SK-N-SH (cell line): Measurements from ENCODE around the gene PXMP4. TPM values are rescaled to one million over a fixed set of nuclear protein-coding genes. Genes with fewer than 3 reads are reported as not detected.

Source experiments
- CTCF ChIA-PET: fragments of 300-600, 350-600 bp; formaldehyde crosslinking; extraction: SDS; loops from one replicate; lab custom pipeline; 2021; lab: Yijun Ruan, JAX
- POLR2A ChIA-PET: fragments of 350-600 bp; sonication (Branson Sonifier 250); formaldehyde crosslinking; extraction: SDS; loops from one replicate; lab custom pipeline; 2020; ENCODE audit warnings: antibody characterized with exemption, inconsistent platforms; lab: Yijun Ruan, JAX
- DNase-seq: peaks from one replicate; pipeline ENCODE4 v3.0.0; 2012
- H2AFZ ChIP-seq: fragments of 200-600 bp; sonication (generic); 2 replicates; pipeline ENCODE4 v1.8.1; 2016; ENCODE audit warnings: antibody characterized with exemption, mild to moderate bottlenecking, low read depth
- H3F3A ChIP-seq: fragments of 200-600 bp; sonication (generic); replicated peaks from 2 replicates; pipeline ENCODE3; 2016; ENCODE audit warnings: antibody characterized with exemption, mild to moderate bottlenecking; ENCODE audit not compliant: insufficient read depth
- H3K27ac ChIP-seq, 2 experiments: fragments of 200-500 bp in 1 of 2; fragments of 200-600 bp in 1 of 2; sonication (Bioruptor generic) in 1 of 2; sonication (generic), shearing (Covaris generic) in 1 of 2; 2 replicates each; pipeline versions ENCODE4 v1.5.1 to v1.6.1; 2014 to 2016; ENCODE audit warnings: low read depth in 2 of 2, inconsistent platforms in 1 of 2, low read length in 1 of 2, mild to moderate bottlenecking in 1 of 2, mixed read lengths in 1 of 2
- H3K27me3 ChIP-seq: fragments of 200-600 bp; sonication (generic), shearing (Covaris generic); 2 replicates; pipeline ENCODE4 v1.6.1; 2016; ENCODE audit warnings: mixed run types; ENCODE audit not compliant: insufficient read depth
- H3K36me3 ChIP-seq, 2 experiments: fragments of 200-500 bp in 1 of 2; fragments of 200-600 bp in 1 of 2; sonication (Bioruptor generic) in 1 of 2; sonication (generic) in 1 of 2; replicated peaks in 1 of 2; 2 replicates each; pipeline versions ENCODE3 to v1.5.1; 2014 to 2016; ENCODE audit warnings: low read length in 1 of 2, mild to moderate bottlenecking in 1 of 2; ENCODE audit not compliant: insufficient read depth in 2 of 2, control insufficient read depth in 1 of 2
- H3K4me1 ChIP-seq, 2 experiments: fragments of 200-500 bp in 1 of 2; fragments of 200-600 bp in 1 of 2; sonication (Bioruptor generic) in 1 of 2; sonication (generic), shearing (Covaris generic) in 1 of 2; 2 replicates each; pipeline versions ENCODE4 v1.5.1 to v1.6.1; 2014 to 2016; ENCODE audit warnings: low read depth in 1 of 2, low read length in 1 of 2, mixed run types in 1 of 2; ENCODE audit not compliant: insufficient read depth in 2 of 2, control insufficient read depth in 1 of 2
- H3K4me2 ChIP-seq: fragments of 200-600 bp; sonication (generic), shearing (Covaris generic); 2 replicates; pipeline ENCODE4 v1.6.1; 2017; ENCODE audit warnings: mixed run types
- H3K4me3 ChIP-seq, 2 experiments: fragments of 200-500 bp in 1 of 2; fragments of 200-600 bp in 1 of 2; sonication (Bioruptor generic) in 1 of 2; sonication (generic), shearing (Covaris generic) in 1 of 2; 2 replicates each; pipeline versions ENCODE4 v1.5.1 to v1.8.1; 2014 to 2016; ENCODE audit warnings: low read depth in 2 of 2, inconsistent platforms in 1 of 2, low read length in 1 of 2, mild to moderate bottlenecking in 1 of 2, mixed read lengths in 1 of 2, moderate library complexity in 1 of 2
- H3K79me2 ChIP-seq: fragments of 200-600 bp; sonication (generic); 2 replicates; pipeline ENCODE4 v1.8.1; 2017; ENCODE audit warnings: mild to moderate bottlenecking; ENCODE audit not compliant: insufficient read depth
- H3K9ac ChIP-seq: fragments of 200-600 bp; sonication (generic); 2 replicates; pipeline ENCODE4 v1.6.1; 2017; ENCODE audit warnings: mixed run types
- H3K9me2 ChIP-seq: fragments of 200-600 bp; sonication (generic); 2 replicates; pipeline ENCODE4 v1.6.1; 2017; ENCODE audit warnings: mixed run types
- H3K9me3 ChIP-seq: fragments of 200-600 bp; sonication (generic); 2 replicates; pipeline ENCODE4 v1.6.1; 2017; ENCODE audit warnings: mixed run types, mild to moderate bottlenecking, moderate library complexity
- H4K20me1 ChIP-seq: fragments of 200-600 bp; sonication (generic); 2 replicates; pipeline ENCODE4 v1.6.1; 2017; ENCODE audit warnings: mild to moderate bottlenecking, mixed run types; ENCODE audit not compliant: insufficient read depth
- CHD2 ChIP-seq: fragments of 150-350 bp; IDR thresholded peaks from 2 replicates; pipeline ENCODE4 v1.6.1; 2018; ENCODE audit warnings: low read length; ENCODE audit not compliant: partially characterized antibody
- CTCF ChIP-seq: fragments of 200-600 bp; sonication (generic); IDR thresholded peaks from 2 replicates; pipeline ENCODE4 v1.6.1; 2017; ENCODE audit warnings: antibody characterized with exemption, mild to moderate bottlenecking, moderate library complexity
- ELF1 ChIP-seq: IDR thresholded peaks from 2 replicates; pipeline ENCODE4 v1.4.0; 2012
- EP300 ChIP-seq, 2 experiments: IDR thresholded peaks; 2 replicates each; pipeline versions ENCODE4 v1.4.0 to v1.6.1; 2012; ENCODE audit warnings: borderline replicate concordance in 1 of 2, low read depth in 1 of 2, low read length in 1 of 2
- EZH2phosphoT487 ChIP-seq: fragments of 200-600 bp; sonication (generic); IDR thresholded peaks from 2 replicates; pipeline ENCODE4 v1.6.1; 2017; ENCODE audit warnings: low read depth, mixed run types, mild to moderate bottlenecking, antibody characterized with exemption, moderate library complexity, borderline replicate concordance
- FOSL2 ChIP-seq: IDR thresholded peaks from 2 replicates; pipeline ENCODE4 v1.4.0; 2012; ENCODE audit warnings: low read depth, mild to moderate bottlenecking, moderate library complexity, borderline replicate concordance
- GABPA ChIP-seq: IDR thresholded peaks from 2 replicates; pipeline ENCODE4 v1.4.0; 2012; ENCODE audit warnings: low read depth, mild to moderate bottlenecking
- MAX ChIP-seq: IDR thresholded peaks from 2 replicates; pipeline ENCODE4 v1.4.0; 2012; ENCODE audit warnings: low read depth
- MXI1 ChIP-seq: IDR thresholded peaks from 2 replicates; pipeline ENCODE4 v1.6.1; 2012; ENCODE audit warnings: mild to moderate bottlenecking, low read depth, low read length, improper control_type of control experiment
- NFIC ChIP-seq: IDR thresholded peaks from 2 replicates; pipeline ENCODE4 v1.4.0; 2012; ENCODE audit warnings: borderline replicate concordance
- NRF1 ChIP-seq: IDR thresholded peaks from 2 replicates; pipeline ENCODE4 v1.6.1; 2012; ENCODE audit warnings: low read depth, mild to moderate bottlenecking, low read length
- RAD21 ChIP-seq: IDR thresholded peaks from 2 replicates; pipeline ENCODE4 v1.6.1; 2012; ENCODE audit warnings: mild to moderate bottlenecking, low read length
- RCOR1 ChIP-seq: fragments of 150-350 bp; IDR thresholded peaks from 2 replicates; pipeline ENCODE4 v1.6.1; 2017; ENCODE audit warnings: antibody characterized with exemption, low read length
- RFX5 ChIP-seq: IDR thresholded peaks from 2 replicates; pipeline ENCODE4 v1.6.1; 2012; ENCODE audit warnings: mild to moderate bottlenecking, improper control_type of control experiment, low read length
- SIN3A ChIP-seq: IDR thresholded peaks from 2 replicates; pipeline ENCODE4 v1.6.1; 2012; ENCODE audit warnings: low read depth, mild to moderate bottlenecking, low read length, moderate library complexity, borderline replicate concordance
- SMC3 ChIP-seq: IDR thresholded peaks from 2 replicates; pipeline ENCODE4 v1.6.1; 2012; ENCODE audit warnings: low read depth, low read length, improper control_type of control experiment
- TAF1 ChIP-seq: IDR thresholded peaks from 2 replicates; pipeline ENCODE4 v1.6.1; 2012; ENCODE audit warnings: low read depth, mild to moderate bottlenecking, low read length, moderate library complexity, borderline replicate concordance
- YY1 ChIP-seq: IDR thresholded peaks from 2 replicates; pipeline ENCODE4 v1.4.0; 2012; ENCODE audit warnings: low read depth, mild to moderate bottlenecking
- WGBS: methylation state at CpG from one replicate; pipeline ENCODE4 v1.1.6; 2017; ENCODE audit warnings: low lambda C conversion rate; 5-methylcytosine and 5-hydroxymethylcytosine counted together
- polyA plus RNA-seq, 3 experiments: library from polyadenylated mRNA; depleted of rRNA; stranded (reverse); fragments of >200 nt; gene quantifications; 2 replicates each; pipeline ENCODE4 v1.2.3, GENCODE V29; 2012
- TF ChIP-seq, protein P1 (sequence below): fragments of 150-350 bp; IDR thresholded peaks from 2 replicates; pipeline ENCODE4 v1.6.1; 2016; ENCODE audit warnings: mild to moderate bottlenecking, low read depth, low read length
- TF ChIP-seq, protein P2 (sequence below): IDR thresholded peaks from 2 replicates; pipeline ENCODE4; 2012
- TF ChIP-seq, protein P3 (sequence below): fragments of 150-350 bp; IDR thresholded peaks from 2 replicates; pipeline ENCODE4 v1.6.1; 2017; ENCODE audit warnings: antibody characterized with exemption, low read length, low read depth, borderline replicate concordance
- TF ChIP-seq, protein P4 (sequence below): IDR thresholded peaks from 2 replicates; pipeline ENCODE4 v1.4.0; 2012; ENCODE audit warnings: low read depth, borderline replicate concordance

PXMP4 gene, protein sequence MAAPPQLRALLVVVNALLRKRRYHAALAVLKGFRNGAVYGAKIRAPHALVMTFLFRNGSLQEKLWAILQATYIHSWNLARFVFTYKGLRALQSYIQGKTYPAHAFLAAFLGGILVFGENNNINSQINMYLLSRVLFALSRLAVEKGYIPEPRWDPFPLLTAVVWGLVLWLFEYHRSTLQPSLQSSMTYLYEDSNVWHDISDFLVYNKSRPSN
- 5.6 and 5.7 TPM in 2 replicates for polyA plus RNA-seq (2012; rRNA removed)
- 2.0 and 3.4 TPM in 2 replicates for polyA plus RNA-seq (2012; cell fraction: cytosol; rRNA removed)
- polyA plus RNA-seq (2012; cell fraction: nucleus; rRNA removed): 2.9 and 4.0 TPM in 2 replicates

GRCh38 chr20:33719989-33720709, at the start of gene PXMP4:
PXMP4 (minus strand) TSS chr20:33720310; CDS start chr20:33720207, 103 bp downstream.
- H3K9ac ChIP-seq: peak within 1 kb of the TSS; percentile 57
- H3K4me2 ChIP-seq: peak within 1 kb of the TSS; percentile 79
- H3K9me3 ChIP-seq: no peaks in the 10 kb centered on the region
- POLR2A ChIA-PET: interaction anchor here (0.5 to 1.5 kb wide), 7 partner anchors 12 to 643 kb away, joined by 3 to 7 read pairs (median 4); partner anchors contain the start of genes ITCH and ZNF341
- H2AFZ ChIP-seq: peak within 1 kb of the TSS; percentile 90
- CTCF ChIA-PET: interaction anchor here (0.9 to 2.1 kb wide), 6 partner anchors 11 to 143 kb away, joined by 3 to 9 read pairs (median 4); partner anchors contain the start of gene ZNF341
- no peaks in the 10 kb centered on the region for H3K27me3 ChIP-seq
- H3K27ac ChIP-seq: peak within 1 kb of the TSS in 1 of 2 experiments; percentile 54; a peak in 3 of 4 replicates
- 2% methylated on average over 22 of the region's 46 CpGs for WGBS
- H3K36me3 ChIP-seq: no peaks in the 10 kb centered on the region
- peak within 1 kb of the TSS; percentile 78 to 84 for H3K4me3 ChIP-seq
- no peaks in the 10 kb centered on the region for H3K9me2 ChIP-seq
- H4K20me1 ChIP-seq: no peaks in the 10 kb centered on the region
- peak; percentile 96 for DNase-seq
- H3K4me1 ChIP-seq: peaks cover 0 to 7% of the 10 kb centered on the region in 2 experiments; a peak in 1 of 4 replicates
- H3F3A ChIP-seq: no peaks in the 10 kb centered on the region
- H3K79me2 ChIP-seq: peaks cover 11% of the 10 kb centered on the region; the same call in 1 of the 2 replicates
- TF ChIP-seq MAX (peak; percentile 53; the same call in 1 of the 2 replicates), NFIC (no peak), RCOR1 (peak; percentile 26; the same call in 1 of the 2 replicates), CHD2 (peak; percentile 96), ELF1 (peak; percentile 29; the same call in 1 of the 2 replicates), RAD21 (no peak), YY1 (peak; percentile 69; the same call in 1 of the 2 replicates), TAF1 (no peak), NRF1 (peak; percentile 52), CTCF (no peak), EP300 (IDR thresholded peaks at IDR 0.05; ENCODE audit: borderline replicate concordance in 1 of 2, low read depth in 1 of 2, low read length in 1 of 2) (no peak), MXI1 (peak; percentile 55), FOSL2 (no peak), EZH2phosphoT487 (no peak), SIN3A (peak; percentile 84; the same call in 1 of the 2 replicates), RFX5 (peak; percentile 83), SMC3 (no peak), GABPA (0 out of 2 replicates have a peak, but pooled peaks have one; percentile 49)
- TF ChIP-seq, protein P1, sequence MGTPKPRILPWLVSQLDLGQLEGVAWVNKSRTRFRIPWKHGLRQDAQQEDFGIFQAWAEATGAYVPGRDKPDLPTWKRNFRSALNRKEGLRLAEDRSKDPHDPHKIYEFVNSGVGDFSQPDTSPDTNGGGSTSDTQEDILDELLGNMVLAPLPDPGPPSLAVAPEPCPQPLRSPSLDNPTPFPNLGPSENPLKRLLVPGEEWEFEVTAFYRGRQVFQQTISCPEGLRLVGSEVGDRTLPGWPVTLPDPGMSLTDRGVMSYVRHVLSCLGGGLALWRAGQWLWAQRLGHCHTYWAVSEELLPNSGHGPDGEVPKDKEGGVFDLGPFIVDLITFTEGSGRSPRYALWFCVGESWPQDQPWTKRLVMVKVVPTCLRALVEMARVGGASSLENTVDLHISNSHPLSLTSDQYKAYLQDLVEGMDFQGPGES: peak; percentile 98
- TF ChIP-seq, protein P2, sequence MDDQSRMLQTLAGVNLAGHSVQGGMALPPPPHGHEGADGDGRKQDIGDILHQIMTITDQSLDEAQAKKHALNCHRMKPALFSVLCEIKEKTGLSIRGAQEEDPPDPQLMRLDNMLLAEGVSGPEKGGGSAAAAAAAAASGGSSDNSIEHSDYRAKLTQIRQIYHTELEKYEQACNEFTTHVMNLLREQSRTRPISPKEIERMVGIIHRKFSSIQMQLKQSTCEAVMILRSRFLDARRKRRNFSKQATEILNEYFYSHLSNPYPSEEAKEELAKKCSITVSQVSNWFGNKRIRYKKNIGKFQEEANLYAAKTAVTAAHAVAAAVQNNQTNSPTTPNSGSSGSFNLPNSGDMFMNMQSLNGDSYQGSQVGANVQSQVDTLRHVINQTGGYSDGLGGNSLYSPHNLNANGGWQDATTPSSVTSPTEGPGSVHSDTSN: peak; percentile 100
- TF ChIP-seq, protein P3, sequence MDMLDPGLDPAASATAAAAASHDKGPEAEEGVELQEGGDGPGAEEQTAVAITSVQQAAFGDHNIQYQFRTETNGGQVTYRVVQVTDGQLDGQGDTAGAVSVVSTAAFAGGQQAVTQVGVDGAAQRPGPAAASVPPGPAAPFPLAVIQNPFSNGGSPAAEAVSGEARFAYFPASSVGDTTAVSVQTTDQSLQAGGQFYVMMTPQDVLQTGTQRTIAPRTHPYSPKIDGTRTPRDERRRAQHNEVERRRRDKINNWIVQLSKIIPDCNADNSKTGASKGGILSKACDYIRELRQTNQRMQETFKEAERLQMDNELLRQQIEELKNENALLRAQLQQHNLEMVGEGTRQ: peak; percentile 41; the same call in 1 of the 2 replicates
- TF ChIP-seq, protein P4, sequence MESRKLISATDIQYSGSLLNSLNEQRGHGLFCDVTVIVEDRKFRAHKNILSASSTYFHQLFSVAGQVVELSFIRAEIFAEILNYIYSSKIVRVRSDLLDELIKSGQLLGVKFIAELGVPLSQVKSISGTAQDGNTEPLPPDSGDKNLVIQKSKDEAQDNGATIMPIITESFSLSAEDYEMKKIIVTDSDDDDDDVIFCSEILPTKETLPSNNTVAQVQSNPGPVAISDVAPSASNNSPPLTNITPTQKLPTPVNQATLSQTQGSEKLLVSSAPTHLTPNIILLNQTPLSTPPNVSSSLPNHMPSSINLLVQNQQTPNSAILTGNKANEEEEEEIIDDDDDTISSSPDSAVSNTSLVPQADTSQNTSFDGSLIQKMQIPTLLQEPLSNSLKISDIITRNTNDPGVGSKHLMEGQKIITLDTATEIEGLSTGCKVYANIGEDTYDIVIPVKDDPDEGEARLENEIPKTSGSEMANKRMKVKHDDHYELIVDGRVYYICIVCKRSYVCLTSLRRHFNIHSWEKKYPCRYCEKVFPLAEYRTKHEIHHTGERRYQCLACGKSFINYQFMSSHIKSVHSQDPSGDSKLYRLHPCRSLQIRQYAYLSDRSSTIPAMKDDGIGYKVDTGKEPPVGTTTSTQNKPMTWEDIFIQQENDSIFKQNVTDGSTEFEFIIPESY: no peak
